Activated T-cell treated with anti-CD3 and anti-CD28 coated beads, Interleukin-2, amount 50 U/mL, for 1 hour (primary cell): ENCODE results near the gene OSCP1.

Experiments used
- DNase-seq: peaks from one replicate; pipeline ENCODE4 v3.0.0-alpha.2; 2020

OSCP1 gene

DNA sequence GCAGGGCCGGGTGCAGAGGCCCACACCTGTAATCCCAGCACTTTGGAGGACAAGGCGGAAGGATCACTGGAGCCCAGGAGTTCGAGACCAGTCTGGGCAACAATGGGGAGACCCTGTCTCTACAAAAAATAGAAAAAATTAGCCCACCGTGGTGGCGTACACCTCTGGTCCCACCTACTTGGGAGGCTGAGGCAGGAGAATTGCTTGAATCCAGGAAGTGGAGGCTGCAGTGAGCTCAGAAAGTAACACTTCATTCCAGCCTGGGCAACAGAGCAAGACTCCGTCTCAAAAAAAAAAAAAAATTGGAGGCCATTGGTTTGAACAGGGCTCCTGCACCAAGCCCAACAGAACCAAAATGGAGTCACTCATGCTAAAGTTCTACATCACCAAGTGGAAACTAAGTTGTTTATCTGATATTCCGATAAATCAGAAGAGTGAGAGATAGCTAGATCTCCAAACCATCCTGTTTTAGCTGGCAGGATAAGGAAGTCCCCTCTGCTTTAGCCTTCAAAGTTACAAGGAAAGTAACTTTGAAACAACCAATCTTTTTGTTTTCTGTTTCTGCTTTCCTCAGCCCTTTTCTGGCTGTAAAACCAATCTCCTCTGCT lies 51.8 kb downstream of the OSCP1 start:
- no peak for DNase-seq

DNA sequence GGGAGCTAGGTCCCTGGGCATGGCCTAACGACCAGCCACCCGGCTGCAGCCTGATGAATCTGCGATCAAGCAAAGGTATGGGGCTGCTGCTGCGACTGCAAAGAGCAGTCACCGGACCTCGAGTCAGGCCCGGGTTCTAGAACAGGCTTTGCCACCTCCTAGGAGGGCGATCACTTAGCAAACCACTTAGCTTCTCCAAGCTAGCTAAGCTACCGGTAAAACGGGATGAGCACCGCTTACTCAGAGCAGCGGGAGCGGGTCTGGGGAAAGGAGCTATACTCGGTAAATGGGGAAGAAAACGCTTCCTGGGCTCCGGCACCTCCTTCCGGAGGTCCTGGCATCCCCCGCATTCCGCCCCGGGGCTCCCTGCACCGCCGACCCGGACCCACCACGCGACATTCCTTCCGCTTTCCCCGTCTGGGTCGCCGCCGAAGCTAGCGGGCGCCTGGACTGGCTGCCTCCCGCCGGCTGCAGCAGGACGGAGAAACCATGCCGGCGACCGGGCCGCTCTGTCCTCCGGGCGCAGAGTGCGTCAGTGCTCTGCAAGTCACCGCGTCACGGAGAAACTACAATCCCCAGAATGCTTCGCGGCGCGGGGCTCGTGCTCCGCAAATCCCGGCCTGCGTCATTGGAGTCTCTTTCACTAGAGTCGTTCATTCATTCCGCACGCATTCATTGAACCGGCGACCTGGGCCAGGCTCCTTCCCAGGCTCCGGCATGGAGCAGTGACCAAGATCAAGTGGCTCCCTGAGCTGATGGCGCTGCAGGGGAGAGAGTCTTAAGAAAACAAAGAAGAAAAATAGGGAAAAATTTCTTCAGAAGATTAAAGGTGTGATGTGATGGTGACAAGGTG lies 52.6 kb downstream of the OSCP1 start, which contains the start of gene LSM10:
LSM10 (minus strand) TSS at position 531 of the 853 bp plus-strand sequence. CDS start 3,779 bp downstream, outside the sequence.
- peak; percentile 91 for DNase-seq

DNA sequence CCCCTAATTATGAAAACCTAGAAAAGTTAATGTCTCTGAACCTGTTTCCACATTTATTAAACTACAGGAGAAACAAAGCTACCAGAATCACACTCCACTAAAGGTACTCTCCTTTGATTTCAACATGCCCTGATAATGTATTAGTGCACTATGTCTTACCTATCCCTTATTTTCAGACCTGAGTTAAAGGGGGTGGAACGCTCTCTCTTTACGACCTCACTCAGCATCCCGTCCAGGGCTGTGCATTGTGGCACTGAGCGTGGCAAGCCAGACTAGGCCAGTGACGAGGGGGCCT lies 53.2 kb downstream of the OSCP1 start:
- DNase-seq: no peak

DNA sequence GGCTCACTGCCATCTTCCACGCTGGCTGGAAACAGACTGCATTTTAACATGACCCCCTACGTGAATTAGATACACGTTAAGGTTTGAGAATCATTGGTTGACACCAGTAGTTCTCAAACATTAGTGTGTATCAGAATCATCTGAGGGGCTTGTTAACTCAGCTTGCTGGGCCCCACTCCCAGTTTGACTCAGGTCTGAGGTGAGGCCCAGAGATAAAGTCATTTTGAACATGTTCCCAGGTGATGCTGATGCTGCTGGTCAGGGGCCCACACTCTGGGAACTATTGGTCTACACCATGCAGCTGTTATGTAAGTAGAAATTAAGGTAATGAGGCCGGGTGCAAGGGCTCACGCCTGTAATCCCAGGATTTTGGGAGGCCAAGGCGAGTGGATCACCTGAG lies 53.9 kb downstream of the OSCP1 start:
- DNase-seq: no peak

DNA sequence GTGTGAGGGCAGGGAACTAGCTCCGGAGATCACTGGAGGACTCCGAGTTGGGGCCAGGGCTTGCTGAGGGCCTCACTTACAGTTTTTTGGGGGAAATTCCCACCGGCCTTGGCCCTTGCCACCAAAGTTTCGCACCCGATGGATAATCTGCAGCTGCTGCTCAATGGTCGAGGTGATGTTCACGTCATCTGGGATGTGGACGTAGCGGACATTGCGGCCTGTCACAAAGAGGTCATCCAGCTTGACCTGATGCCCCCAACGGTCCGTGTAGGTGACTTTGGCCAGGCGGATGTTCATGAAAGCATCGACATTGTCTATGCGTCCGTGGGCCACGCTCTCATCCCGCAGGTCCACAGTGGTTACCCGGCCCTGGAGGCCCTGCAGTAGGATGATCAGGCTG lies 56.6 kb downstream of the OSCP1 start:
- no peak for DNase-seq

DNA sequence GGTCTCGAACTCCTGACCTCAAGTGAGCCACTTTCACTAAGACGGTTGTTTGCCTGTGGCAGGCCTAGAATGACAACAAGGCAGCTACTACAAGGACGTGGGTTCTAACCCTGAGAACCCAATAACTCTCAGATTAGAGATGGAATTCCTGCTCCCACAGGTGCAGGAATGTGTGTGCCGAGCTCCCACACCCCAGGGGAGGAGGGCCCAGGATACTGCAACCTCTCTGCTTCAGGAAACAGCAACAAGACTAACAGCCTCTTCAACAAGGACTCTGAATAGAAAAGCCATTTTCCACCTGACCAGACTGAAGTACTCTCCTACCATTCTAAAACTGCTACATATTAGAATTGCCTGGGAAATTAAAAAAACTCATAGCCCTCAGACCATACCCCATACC lies 57.4 kb downstream of the OSCP1 start:
- DNase-seq: no peak

DNA sequence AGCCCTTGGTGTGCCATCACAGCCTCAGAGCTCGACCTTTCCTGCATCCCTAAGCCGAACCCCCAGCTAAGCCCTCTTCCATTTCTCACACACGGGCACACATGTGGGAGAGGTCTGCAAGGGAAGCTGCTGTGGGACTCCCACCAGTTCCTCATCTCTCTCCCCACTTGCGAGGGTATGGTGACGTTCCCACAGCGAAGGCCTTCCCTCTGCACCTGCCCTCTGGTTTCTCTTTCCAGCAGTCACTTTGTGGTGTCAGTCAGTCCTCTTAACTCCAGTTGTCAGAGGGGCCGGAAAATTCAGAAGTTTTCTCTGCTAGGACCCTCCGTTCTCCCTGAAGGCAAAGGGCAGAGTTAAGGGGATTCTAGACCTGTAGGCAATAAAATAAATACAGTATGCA lies 59.0 kb downstream of the OSCP1 start:
- no peak for DNase-seq

DNA sequence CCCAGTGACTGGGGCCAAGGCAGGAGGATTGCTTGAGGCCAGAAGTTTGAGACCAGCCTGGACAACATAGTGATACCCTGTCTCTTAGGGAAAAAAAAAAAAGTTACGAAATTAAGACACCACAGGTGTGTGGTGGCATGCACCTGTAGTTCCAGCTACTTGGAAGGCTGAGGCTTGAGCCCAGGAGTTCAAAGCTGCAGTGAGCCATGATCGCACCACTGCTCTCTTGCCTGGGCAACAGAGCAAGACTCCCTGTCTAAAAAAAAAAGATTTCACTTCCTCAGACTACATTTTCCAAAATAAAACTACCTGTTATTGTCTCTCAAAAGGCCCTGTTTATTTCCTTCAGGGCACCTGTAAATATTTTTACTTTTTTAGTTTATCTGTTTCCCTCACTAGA lies 59.8 kb downstream of the OSCP1 start:
- no peak for DNase-seq

DNA sequence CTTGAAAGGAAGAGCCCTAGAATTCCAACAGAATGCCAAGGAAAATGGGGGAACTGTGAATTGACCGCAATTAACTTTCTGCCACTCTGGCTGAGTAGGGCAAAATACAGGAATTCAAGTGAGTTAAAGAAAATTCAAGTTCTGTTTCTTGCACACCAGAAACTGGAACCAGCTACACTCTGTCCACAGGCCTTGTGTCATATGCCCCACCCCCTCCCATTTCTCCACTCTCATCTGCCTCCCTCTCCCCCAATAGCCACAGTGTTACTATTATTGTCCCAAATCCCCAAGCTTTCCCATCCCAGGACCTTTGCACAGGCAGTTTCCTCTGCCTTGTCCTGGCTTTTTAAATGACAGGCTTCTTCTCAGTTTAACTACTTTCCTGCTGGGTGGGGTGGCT lies 60.3 kb downstream of the OSCP1 start:
- no peak for DNase-seq

DNA sequence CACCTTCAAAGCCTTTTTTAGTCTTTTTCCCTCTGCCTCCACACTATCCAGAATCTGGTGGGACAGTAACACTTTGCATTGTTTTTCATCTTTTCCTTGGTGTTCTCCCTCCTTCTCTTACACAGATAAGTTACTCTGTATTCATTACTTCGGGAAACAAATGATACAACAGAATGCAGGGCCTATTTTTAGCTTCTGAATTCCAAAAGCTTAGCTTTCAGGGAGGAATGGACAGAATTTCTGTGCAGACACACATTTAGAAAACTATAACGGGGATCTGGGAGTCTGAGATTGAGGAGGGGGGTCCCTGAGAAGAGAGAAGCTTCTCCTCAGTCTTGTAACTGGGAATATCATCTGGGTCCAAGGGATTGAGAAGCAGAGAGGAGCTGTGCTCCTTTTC lies 61.0 kb downstream of the OSCP1 start:
- DNase-seq: no peak

DNA sequence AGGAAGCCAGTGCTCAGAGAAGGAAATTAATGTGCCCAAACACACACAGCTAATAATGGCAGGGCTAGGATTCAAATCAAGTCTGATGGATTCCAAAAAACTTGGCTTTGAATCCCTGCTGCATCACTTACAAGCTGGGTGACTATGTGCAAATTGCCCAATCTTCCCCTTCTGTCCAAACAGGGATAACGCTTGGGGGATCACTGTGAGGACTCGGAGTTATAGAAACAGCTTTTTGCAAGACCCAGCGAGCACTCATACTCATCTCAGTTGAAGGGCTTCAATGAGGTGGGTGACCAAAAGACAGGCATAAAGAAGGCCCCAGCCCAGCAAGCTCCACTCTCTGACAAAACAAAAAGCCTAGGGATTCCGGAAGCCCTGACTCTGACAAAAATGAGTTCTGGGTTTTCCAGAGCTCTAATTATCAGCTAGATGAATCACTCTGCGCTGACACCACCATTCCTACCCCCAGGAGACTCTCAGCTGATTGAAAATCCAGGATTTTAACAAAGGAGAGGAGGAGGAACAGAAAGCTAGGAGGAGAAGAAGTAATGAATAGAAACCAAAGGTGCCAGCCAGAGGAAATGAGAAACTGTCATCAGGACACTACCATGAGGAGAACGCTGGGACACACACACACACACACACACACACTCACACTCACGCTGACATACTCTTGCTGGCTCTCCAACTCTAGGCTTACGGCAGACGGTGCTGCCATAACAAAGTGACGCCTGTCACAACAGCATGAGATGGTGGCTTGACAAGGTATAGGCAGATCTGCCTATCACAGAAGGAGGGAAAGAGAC lies 62.9 kb downstream of the OSCP1 start:
- no peak for DNase-seq

DNA sequence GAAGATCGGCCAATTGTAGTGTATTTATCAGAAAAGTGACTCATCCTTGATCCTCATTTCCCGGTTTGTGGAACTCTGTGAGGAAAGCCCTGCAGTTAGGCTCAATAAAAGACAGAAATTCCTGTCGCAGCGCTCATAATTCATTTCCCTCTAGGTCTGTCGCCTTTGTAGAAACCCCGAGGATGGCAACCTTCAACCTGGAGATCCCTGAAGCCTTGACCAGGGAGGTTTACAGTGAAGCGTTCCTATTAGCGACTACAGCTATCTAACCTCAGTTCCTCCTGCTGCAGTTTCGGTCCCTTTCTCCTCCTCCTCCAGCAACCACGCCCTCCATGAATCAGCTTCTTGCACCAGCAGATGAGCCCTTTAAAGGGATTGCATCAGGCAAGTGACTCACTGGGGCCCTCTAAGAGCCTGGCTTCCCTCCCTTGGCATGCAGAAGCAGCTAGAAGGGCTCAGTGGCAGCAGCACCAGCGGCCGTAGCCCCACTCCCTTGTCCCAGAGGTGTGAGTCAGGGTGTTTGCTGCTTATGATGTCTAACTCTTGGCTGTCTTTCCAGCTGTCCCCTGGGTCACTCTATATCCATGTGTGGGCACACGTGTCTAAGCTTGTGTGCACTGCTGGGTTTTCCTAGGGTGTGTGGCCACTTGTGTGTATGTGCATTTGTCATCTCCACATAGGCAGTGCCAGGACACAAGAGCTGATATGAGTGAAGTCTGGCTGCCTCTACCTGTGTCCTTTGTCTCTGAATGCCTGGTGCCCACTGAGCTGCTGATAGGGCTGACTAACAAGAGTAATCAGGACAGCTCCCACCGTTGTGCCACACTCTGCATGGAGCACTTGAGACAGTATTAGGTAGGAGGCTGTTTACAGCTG lies 63.7 kb downstream of the OSCP1 start:
- DNase-seq: peak; percentile 76

DNA sequence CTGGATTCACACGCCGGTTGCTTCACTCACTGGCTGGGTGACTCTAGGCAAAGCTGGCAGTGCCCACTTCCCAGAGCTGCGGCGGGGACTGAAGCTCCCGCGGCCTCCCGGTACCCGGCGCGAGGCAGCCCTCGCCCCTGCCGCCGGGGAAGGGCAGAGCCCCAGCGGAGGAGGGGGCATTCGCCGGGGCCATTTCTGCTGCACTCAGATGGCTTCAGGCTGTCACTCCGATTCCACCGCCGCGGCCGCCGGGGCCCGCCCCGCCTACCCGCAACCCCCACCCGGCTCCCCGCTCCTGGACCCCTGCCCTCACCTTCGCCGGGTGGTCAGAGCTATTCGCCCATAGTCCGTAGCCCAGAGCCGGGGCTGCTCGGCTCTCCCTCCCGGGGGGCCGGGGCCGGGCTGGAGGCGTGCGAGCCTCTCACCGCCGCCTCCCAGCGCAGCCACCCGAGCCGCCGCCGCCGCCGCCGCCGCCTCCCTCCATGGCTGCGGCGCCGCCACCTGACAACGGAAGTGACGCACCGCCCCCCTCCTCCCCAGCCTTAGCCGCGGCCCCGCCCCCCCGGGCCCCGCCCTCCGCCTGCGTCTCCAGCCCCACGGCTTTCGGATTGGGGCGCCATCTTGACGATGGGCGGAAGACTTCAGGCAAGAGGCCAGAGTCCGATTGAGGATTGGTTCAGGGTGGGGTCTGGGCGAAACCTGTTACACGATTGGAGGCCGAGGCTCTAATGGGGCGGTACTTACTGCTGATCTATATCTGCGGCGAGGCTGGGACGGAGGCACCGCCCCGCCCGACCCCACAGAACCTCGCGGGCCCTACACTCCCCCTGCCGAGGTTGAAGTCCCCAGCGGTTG lies 64.6 kb downstream of the OSCP1 start, which contains the start of gene STK40:
STK40 (minus strand) TSS at position 515 of the 855 bp plus-strand sequence. CDS start 24,592 bp downstream, outside the sequence.
- DNase-seq: peak; percentile 98

DNA sequence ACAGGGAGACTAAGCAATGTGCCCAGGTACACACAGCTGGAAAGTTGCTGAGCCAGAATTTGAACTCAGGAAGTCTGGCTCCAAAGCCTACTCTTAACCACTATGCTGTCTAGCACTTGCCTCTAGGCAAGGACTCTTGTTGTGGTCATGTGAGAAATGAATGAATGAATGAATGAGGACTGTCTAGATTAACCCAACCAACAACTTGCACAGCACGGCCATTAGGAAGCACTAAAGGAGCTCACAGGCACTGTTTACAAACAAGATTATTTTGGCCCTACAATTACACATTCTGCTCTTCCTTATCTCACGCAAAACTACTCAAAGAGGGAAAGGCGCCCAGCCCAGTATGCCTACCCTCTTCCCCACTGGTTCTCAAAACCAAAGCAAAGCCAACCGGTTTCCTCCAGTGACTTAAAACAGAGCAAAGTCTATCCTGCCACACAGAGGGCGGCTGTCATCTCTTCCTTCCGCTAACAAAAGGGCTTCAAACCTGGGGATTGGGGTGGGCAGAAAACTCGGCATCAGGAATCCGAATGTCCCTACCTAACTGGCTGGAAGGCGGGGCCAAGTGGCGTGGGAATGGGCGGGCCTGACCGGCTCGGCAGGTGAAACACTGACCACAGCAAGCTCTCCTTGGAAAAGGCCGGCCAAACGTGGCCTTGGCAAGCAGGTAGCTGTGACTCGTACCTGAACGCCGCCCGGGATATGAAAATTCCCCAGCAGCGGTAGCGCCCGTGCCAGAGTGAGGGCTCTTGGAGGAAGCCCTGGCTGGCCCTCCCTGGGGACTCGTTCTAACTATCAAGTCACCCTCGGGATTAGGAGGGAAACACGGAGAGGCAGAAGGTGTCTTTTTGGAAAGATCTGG lies 65.5 kb downstream of the OSCP1 start:
- no peak for DNase-seq

DNA sequence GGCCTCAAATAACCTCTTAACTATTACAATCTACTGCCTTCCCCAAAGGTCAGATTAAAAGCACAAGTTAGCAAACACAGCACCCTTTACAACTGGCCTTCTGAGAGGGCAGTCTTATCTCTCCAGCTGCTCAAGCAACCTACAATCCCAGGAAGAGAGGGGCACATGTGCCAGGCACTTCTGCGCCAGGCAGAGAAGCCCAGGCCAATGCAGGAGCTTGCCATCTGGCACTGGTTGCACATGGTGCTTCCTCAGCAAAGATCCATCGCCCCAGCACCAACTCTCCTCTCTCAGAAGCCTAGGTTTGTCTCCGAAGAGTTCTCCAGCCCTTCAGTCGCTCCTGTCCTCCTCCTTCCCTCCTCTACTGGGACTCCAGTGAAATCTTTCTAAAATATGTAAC lies 67.0 kb downstream of the OSCP1 start:
- DNase-seq: no peak

DNA sequence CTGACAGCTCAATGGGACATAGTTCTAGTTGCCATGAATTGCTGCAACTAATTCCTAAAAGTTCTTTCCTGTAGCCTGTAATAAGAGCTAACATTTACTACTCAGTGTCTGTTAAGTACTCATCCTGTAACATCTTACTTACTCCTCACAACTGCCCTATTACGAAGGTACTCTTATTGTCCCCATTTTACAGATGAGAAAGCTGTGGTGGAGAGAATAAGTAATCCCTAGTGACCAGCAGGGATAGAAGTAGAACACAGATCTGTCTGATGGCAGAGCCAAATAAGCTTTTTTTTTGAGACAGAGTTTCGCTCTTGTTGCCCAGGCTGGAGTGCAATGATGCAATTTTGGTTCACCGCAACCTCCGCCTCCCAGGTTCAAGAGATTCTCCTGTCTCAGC lies 67.6 kb downstream of the OSCP1 start:
- no peak for DNase-seq

DNA sequence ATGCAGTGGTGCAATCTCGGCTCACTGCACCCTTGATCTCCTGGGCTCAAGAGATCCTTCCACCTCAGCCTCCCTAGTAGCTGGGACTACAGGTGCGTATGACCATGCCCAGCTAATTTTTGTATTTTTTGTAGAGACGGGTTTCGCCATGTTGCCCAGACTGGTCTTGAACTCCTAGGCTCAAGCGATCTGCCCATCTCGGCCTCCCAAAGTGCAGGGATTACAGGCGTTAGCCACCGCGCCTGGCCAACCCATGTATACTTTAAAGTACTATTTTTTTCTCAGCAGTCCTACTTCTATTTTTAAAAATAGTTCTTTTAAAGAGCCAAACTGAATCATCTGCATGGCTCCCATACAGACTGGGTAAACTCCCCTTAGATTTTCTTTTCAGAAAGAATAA lies 68.0 kb downstream of the OSCP1 start:
- DNase-seq: no peak

DNA sequence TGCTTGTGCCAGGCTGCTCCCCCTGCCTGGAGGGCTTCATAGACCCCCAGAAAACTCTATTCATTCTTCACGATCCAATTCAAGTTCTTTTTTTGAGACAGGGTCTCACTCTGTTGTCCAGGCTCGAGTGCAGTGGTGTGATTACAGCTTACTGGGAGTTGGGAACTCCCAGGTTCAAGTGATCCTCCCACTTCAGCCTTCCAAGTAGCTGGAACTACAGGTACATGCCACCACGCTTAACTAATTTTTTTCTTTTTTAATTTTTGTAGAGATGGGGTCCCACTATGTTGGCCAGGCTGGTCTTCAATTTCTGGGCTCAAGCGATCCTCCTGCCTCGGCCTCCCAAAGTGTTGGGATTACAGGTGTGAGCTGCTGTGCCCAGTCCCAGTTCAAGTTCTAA lies 68.8 kb downstream of the OSCP1 start:
- no peak for DNase-seq

DNA sequence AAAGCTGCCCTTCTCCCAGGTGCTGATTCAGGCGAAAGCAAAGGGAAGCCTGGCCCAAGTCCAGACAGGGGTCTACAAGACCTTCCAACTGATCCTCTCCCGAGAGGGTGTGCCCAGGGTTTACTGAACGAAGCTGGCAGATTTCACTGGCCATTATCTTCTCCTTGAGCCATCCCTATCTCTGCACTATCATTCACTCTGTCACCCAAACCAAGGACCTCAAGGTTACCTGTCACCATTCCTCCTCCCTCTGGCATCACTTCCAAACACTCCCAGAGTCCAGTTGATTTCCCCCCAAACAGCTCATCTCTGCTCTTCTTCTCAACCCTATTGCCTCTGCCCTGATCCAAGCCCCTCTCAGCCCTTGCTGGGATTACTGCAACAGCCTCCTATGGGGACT lies 69.5 kb downstream of the OSCP1 start:
- no peak for DNase-seq

DNA sequence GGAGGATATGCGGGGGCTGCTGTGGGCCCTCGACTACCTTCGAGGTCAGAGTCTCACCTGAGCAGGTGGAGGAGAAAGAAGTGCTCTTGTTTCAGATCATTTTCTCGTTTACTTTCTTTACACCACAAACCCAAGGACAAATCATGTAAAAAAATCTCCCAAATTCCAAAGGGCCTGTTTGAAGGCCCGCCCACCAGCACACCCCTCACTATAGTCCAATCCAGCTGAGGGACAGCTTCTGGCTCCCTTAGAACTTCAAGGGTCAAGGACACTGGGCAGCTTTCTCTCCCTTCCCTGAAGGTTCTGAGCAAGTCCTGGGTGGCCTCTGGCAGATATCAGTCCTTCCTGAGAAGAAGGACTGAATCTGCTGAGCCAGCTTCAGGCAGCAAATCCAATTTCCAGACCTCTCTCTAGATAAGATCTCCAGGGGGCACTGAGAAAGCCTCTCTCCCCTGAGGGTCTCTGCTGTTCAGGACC lies 70.1 kb downstream of the OSCP1 start:
- no peak for DNase-seq
